Activated CD8-positive, alpha-beta memory T cell treated with anti-CD3 and anti-CD28 coated beads, Interleukin-2, amount 50 U/mL, for 1 hour (primary cell): ENCODE measurements around the gene MRPL10.

ENCODE experiments used
- DNase-seq: peaks from one replicate; pipeline ENCODE4 v3.0.0-alpha.2; 2020; ENCODE audit errors: extremely low read depth

MRPL10 gene

GRCh38 chr17:47813512-47814031 lies 17.8 kb downstream of the MRPL10 start:
- DNase-seq: no peak

GRCh38 chr17:47813077-47813476 lies 18.3 kb downstream of the MRPL10 start:
- no peak for DNase-seq

GRCh38 chr17:47812146-47812920 lies 19.0 kb downstream of the MRPL10 start:
- DNase-seq: no peak

- DNase-seq: no peak
These were observed 19.6 kb downstream of the MRPL10 start for GRCh38 chr17:47811709-47812108.

GRCh38 chr17:47810901-47811635 lies 20.3 kb downstream of the MRPL10 start:
- no peak for DNase-seq

- no peak for DNase-seq
These were observed 21.0 kb downstream of the MRPL10 start for GRCh38 chr17:47810200-47810821.

- DNase-seq: no peak
These were observed 22.4 kb downstream of the MRPL10 start for GRCh38 chr17:47808830-47809480.

GRCh38 chr17:47808036-47808829 lies 23.1 kb downstream of the MRPL10 start:
- DNase-seq: no peak

- no peak for DNase-seq
These were observed 23.9 kb downstream of the MRPL10 start for GRCh38 chr17:47807421-47807820.

GRCh38 chr17:47806913-47807255 lies 24.5 kb downstream of the MRPL10 start:
- no peak for DNase-seq

GRCh38 chr17:47806026-47806912 lies 25.1 kb downstream of the MRPL10 start:
- DNase-seq: no peak

GRCh38 chr17:47804461-47804860 lies 26.9 kb downstream of the MRPL10 start:
- DNase-seq: no peak

- no peak for DNase-seq
These were observed 27.6 kb downstream of the MRPL10 start for GRCh38 chr17:47803751-47804150.

GRCh38 chr17:47803201-47803600 lies 28.1 kb downstream of the MRPL10 start:
- no peak for DNase-seq

- no peak for DNase-seq
These were observed 28.9 kb downstream of the MRPL10 start for GRCh38 chr17:47802341-47803022.

- no peak for DNase-seq
These were observed 29.4 kb downstream of the MRPL10 start for GRCh38 chr17:47801906-47802305.

GRCh38 chr17:47801176-47801765 lies 30.1 kb downstream of the MRPL10 start:
- DNase-seq: no peak

GRCh38 chr17:47800686-47801085 lies 30.7 kb downstream of the MRPL10 start:
- DNase-seq: no peak

GRCh38 chr17:47797797-47798196 lies 33.5 kb downstream of the MRPL10 start:
- DNase-seq: no peak
